Ovary (tissue), 3 donors: ENCODE results near the gene ABCC3.

Experiments used
- CTCF ChIP-seq, 3 donors: fragments of 450-650 bp in 2 of 3; fragments of 200-600 bp in 1 of 3; IDR thresholded peaks; one replicate each; pipeline versions ENCODE4 v1.5.1 to v1.8.0; 2016 to 2022; ENCODE audit warnings: antibody characterized with exemption in 3 of 3, mild to moderate bottlenecking in 1 of 3
- EP300 ChIP-seq: sonication (generic); formaldehyde crosslinking; IDR thresholded peaks from one replicate; pipeline ENCODE4 v1.6.1; 2017; ENCODE audit warnings: antibody characterized with exemption
- POLR2A ChIP-seq: fragments of 450-650 bp; IDR thresholded peaks from one replicate; pipeline ENCODE4 v1.6.1; 2017; ENCODE audit warnings: antibody characterized with exemption, mild to moderate bottlenecking, moderate library complexity
- donor health status: DM: no; HTN: no; CAD: no.

- no peak for TF ChIP-seq CTCF (IDR thresholded peaks at IDR 0.05)
- no peak for TF ChIP-seq POLR2A
- no peak for TF ChIP-seq EP300
Measured at GRCh38 chr17:50682938-50683337, 48.3 kb downstream of the ABCC3 start.
